Epithelial cell of esophagus (primary cell): ENCODE measurements around the gene PTPRA.

Experiments
- DNase-seq: peaks from one replicate; pipeline ENCODE4 v3.0.0; 2010; ENCODE audit warnings: low read depth
- H3K4me3 ChIP-seq: 2 replicates; pipeline ENCODE4 v1.5.1; 2011; ENCODE audit warnings: mild to moderate bottlenecking, low read length, control low read depth
- CTCF ChIP-seq: IDR thresholded peaks from 2 replicates; pipeline ENCODE4 v1.5.1; 2011; ENCODE audit warnings: low read depth, mild to moderate bottlenecking, low read length, control low read depth, inconsistent platforms; ENCODE audit not compliant: insufficient read depth; ENCODE audit errors: missing control alignments

Gene PTPRA

GRCh38 chr20:2866236-2866635 lies 7.0 kb upstream of the PTPRA start:
- no peak for DNase-seq
- no peak overlapping the region for H3K4me3 ChIP-seq
- TF ChIP-seq CTCF: no peak

- H3K4me3 ChIP-seq: no peak overlapping the region
- TF ChIP-seq CTCF: no peak
- no peak for DNase-seq
Observed at GRCh38 chr20:2867081-2867864, 6.0 kb upstream of the PTPRA start.

GRCh38 chr20:2869381-2869780 lies 3.9 kb upstream of the PTPRA start:
- DNase-seq: no peak
- TF ChIP-seq CTCF: no peak
- no peak overlapping the region for H3K4me3 ChIP-seq

DNA sequence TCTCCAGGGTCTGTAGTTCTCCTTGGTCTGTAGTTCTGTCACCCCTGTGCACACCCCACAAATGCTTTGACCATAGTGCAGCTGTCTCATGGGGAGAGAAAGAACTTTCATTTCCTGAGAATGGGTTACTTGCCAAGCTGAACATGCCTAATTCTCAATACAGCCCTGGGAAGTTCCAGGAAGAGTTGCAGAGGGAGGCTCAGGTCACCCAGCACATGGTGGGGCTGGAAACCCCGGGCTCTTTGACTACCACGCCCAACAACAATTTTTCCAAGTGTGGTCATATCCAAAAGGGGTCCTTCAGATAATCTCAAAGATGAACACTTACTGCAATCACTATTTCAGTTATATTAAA lies 2.2 kb upstream of the PTPRA start:
- H3K4me3 ChIP-seq: no peak overlapping the region
- no peak for DNase-seq
- no peak for TF ChIP-seq CTCF

DNA sequence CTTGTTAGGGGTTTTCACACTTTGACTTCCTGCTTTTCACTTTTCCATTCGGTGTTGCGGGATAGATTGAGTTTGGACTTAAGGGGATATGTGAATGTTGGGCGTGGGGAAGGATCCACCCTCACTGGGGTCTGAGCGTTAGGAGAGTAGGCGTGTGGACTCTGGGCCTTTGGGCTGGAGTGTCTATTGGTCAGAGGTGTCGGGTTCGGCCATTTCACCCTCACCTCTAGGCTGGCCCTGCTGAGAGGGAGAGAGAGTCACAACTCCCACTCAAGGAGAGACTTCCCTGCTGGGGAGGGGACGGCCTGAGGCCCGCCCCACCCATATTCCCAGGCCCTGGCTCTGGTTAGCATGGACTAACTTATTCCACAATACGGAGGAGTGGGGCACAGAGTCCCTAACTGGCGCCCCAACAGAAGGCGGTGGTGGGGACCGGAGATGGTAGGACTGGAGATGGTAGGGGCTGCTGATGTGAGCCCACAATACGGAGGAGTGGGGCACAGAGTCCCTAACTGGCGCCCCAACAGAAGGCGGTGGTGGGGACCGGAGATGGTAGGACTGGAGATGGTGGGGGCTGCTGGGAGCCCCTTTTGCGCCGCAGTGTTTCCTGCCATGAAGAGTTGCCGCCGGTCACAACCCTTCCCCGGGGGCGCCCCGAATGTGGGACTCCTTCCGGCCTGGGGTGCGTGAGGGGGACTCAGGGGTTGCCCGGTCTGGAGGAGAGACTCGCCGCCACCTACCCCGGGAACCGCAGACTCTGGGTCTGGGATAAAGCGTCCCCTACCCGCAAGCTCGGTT lies 1.4 kb upstream of the PTPRA start:
- no peak for DNase-seq
- peak overlapping the region; percentile 72 for H3K4me3 ChIP-seq
- TF ChIP-seq CTCF: no peak

DNA sequence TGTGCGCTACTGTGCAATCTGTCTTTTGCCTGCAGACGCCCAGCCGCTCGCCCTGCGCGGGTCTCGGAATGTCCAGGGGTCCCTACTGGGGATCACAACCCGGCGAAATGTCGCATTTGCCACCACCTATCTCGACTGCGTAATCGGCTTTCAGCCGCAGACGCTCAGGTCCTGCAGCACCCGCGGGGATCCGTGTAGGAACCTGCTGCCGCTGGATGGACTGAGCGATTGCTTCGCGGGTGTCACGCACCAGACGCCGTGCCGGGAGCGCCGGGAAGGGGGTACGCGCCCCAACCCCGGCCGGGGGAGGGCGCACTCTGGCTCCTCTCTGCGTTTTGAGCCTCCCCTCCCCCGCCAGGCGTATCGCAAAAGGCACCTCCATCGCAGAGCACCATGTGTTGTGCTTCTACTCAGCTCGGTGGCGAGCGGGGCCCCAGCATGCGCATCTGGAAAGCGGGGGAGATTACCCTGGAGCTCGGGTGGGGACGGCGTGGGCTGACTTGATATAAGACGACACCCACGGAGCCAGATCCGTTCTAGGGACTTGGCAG lies 747 bp upstream of the PTPRA start:
- peak; percentile 70 for DNase-seq
- TF ChIP-seq CTCF: peak; percentile 29
- H3K4me3 ChIP-seq: peak overlapping the region; percentile 72
